ENCODE measurements around the gene SEPTIN11. TPM values are rescaled to one million over a fixed set of nuclear protein-coding genes. Genes with fewer than 3 reads are reported as not detected.

The SEPTIN11 gene
- total RNA-seq (10 to 100 TPM; 20.9 to 54.0 (median 35.1) TPM), polyA plus RNA-seq (10 to 100 TPM in 2 of 3 donors, 1 to 10 TPM in 1; 5.7 to 48.2 (median 21.5) TPM)
- long read RNA-seq, donor 1, full-length matches to known transcripts, result 8 of 17 reads
- long read RNA-seq, donor 1, partial matches to known transcripts, result 0 of 17 reads
- long read RNA-seq, donor 1, other reads (novel, unspliced or antisense), result 9 of 17 reads
- long read RNA-seq, donor 2, full-length matches to known transcripts, result 11 of 30 reads
- long read RNA-seq, donor 2, partial matches to known transcripts, result 6 of 30 reads
- long read RNA-seq, donor 2, other reads (novel, unspliced or antisense), result 13 of 30 reads

DNA sequence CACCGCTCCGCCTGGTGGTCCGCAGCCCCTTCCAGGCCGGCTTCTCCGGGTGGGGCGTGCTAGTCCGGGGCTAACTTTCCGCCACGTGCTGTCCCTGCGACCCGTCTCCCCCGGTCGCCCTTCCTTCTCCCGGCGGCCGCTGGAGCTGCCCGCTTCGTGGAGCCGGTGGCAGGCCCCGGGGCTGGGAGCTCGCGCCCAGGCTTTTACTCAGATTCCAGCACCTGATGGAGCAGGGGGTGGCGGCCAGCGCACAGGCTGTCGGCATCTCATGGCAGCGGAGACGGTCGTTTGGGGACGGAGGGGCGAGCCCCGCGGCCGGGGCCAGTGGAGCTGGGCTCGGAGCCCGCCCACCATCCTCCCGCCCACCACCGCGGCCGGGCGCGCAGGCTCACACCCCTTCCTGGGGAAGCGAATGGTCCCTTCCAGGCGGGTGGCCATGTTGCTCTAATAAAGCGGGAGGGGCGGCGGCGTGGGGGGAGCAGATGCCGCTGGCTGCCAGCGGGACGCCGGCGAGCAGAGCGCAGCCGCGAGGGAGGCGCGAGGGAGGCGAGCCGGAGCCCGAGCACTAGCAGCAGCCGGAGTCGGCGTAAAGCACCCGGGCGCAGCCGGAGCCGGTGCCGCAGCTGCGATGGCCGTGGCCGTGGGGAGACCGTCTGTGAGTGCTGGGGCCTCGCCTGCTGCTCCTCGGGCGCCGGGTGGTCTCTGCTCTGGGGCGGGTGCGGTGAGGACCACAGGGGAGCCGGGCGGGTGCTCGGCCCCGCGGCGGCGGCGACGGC lies at the start of gene SEPTIN11:
TSS of gene SEPTIN11 (plus strand) at position 477 of the 776 bp plus-strand sequence. CDS start at position 629, 152 bp downstream.
- intact Hi-C loops (cut with DNase I), result loop anchor here (1.0 to 10.0 kb wide), 4 partner anchors 43 to 208 kb away; partner anchors contain the start of gene CCNG2 (in 1 of the 2)
- Histone ChIP-seq H3K27ac (peak within 1 kb of the TSS; percentile 97), H3K36me3 (ENCODE audit: insufficient read depth in 1 of 2, low read depth in 1 of 2) (no peaks in the 10 kb centered on the region), H3K9me3 (no peaks in the 10 kb centered on the region), H3K27me3 (ENCODE audit: insufficient read depth in 3 of 3, low read length in 2 of 3) (no peaks in the 10 kb centered on the region), H3K4me3 (peak within 1 kb of the TSS; percentile 92), H3K4me1 (peaks cover 18% of the 10 kb centered on the region)
- WGBS, 3 donors, result 0 to 1% (median 0%) methylated on average over 51 to 87 of the region's 87 CpGs
- ATAC-seq (peak; percentile 90 to 91 (median 90)), DNase-seq (peak; percentile 95 to 96)
- TF ChIP-seq, protein P1, sequence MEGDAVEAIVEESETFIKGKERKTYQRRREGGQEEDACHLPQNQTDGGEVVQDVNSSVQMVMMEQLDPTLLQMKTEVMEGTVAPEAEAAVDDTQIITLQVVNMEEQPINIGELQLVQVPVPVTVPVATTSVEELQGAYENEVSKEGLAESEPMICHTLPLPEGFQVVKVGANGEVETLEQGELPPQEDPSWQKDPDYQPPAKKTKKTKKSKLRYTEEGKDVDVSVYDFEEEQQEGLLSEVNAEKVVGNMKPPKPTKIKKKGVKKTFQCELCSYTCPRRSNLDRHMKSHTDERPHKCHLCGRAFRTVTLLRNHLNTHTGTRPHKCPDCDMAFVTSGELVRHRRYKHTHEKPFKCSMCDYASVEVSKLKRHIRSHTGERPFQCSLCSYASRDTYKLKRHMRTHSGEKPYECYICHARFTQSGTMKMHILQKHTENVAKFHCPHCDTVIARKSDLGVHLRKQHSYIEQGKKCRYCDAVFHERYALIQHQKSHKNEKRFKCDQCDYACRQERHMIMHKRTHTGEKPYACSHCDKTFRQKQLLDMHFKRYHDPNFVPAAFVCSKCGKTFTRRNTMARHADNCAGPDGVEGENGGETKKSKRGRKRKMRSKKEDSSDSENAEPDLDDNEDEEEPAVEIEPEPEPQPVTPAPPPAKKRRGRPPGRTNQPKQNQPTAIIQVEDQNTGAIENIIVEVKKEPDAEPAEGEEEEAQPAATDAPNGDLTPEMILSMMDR (IDR thresholded peaks at IDR 0.05), result no peak

DNA sequence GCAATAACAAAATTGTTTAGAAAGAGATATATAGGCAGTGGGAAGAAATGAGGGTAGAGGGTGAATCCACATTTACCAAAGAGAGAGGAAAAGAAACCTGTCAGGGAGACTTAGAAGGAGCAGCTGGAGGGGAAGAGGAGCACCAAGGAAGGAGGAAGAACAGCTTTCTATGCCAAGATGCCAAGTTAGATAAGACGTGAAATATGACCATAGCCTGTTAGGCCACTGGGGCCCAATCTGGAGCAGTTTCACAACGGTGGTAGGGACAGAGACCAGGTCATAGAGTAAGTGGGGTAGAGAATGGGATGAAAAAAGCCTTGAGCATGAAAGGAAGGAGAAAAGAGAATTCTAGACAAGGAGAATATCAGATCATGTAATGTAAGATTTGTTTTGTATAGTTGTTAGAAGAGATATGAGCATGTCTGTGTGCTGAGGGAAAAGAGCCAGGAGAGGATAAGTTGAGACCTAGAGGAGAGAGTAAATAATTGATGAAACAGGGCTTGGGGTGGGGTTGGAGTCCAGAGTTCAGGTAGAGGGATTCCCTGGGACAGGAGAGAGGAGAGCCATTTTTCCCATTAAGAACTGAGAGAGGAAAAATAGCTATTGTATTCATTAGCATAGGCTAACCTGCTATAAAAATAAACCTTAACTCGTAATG lies 47.2 kb upstream of the SEPTIN11 start:
- H3K27me3 ChIP-seq (ENCODE audit: insufficient read depth in 3 of 3, low read length in 2 of 3), result peaks cover 2 to 25% (median 6%) of the 10 kb centered on the region in 3 donors
- 49 to 56% (median 51%) methylated on average over 3 of the region's 3 CpGs for WGBS, 3 donors
- H3K4me1 ChIP-seq, result peaks cover 6% of the 10 kb centered on the region
- H3K4me3 ChIP-seq, result no peak overlapping the region
- TF ChIP-seq, protein P1 (IDR thresholded peaks at IDR 0.05), result no peak
- ATAC-seq (no peak), DNase-seq (no peak)
- intact Hi-C loops (cut with DNase I), result no loop called here
- H3K27ac ChIP-seq, result no peak overlapping the region
- H3K36me3 ChIP-seq (ENCODE audit: insufficient read depth in 1 of 2, low read depth in 1 of 2), result no peaks in the 10 kb centered on the region
- no peaks in the 10 kb centered on the region for H3K9me3 ChIP-seq

DNA sequence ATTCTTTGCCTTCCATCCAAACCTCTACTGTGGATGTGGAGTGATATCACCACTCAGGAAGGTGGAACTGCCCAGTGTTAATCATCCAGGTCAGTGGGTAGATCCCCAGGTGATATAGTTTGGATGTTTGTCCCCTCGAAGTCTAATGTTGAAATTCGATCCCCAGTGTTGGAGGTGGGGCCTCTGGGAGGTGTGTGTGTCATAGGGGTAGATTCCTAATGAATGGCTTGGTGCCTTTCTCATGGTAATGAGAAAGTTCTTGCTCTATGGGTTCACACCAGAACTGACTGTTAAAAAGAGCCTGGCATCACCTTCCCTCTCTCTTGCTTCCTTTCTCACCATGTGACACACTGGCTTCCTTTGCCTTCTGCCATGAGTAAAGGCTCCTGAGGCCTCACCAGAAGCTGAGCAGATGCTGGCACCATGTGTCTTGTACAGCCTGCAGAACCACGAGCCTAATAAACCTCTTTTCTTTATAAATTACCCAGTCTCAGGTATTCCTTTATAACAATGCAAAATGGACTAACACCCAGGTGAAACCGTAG lies 44.8 kb upstream of the SEPTIN11 start:
- ATAC-seq, result no peak
- 66 to 75% (median 74%) methylated on average over 4 of the region's 4 CpGs for WGBS, 3 donors
- peaks cover 0 to 2% (median 2%) of the 10 kb centered on the region in 3 donors for H3K27me3 ChIP-seq (ENCODE audit: insufficient read depth in 3 of 3, low read length in 2 of 3)

DNA sequence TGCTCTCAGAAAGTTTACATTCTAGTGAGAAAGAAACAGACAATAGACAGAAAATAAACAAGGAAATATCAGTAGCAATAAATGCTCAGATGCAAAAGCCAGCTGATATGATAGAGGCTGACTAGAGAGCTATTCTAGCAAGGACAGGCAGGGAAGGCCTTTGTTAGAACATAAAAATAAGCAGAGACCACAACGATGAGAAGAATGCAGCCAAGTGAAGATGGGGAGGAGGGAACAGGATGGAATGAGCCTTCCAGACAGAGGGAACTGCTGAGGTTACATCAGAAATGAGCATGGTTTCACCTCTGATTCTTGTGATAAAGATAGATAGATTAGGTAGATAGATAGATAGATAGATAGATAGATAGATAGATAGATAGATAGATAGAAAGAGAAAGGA lies 44.0 kb upstream of the SEPTIN11 start:
- Histone ChIP-seq H3K4me3 (no peak overlapping the region), H3K27ac (no peak overlapping the region), H3K9me3 (peaks cover 3% of the 10 kb centered on the region), H3K4me1 (no peaks in the 10 kb centered on the region), H3K36me3 (ENCODE audit: insufficient read depth in 1 of 2, low read depth in 1 of 2) (no peaks in the 10 kb centered on the region), H3K27me3 (ENCODE audit: insufficient read depth in 3 of 3, low read length in 2 of 3) (no peaks in the 10 kb centered on the region)
- intact Hi-C loops (cut with DNase I), result no loop called here
- 62 to 74% (median 73%) methylated on average over 1 of the region's 1 CpG for WGBS, 3 donors
- ATAC-seq (no peak), DNase-seq (no peak)
- TF ChIP-seq, protein P1 (IDR thresholded peaks at IDR 0.05), result no peak

More for the DNA sequence above, 44.8 kb upstream of the SEPTIN11 start:
- peaks cover 3% of the 10 kb centered on the region for H3K9me3 ChIP-seq
- TF ChIP-seq, protein P1 (IDR thresholded peaks at IDR 0.05), result no peak
- no peaks in the 10 kb centered on the region for H3K4me1 ChIP-seq
- H3K36me3 ChIP-seq (ENCODE audit: insufficient read depth in 1 of 2, low read depth in 1 of 2), result no peaks in the 10 kb centered on the region
- H3K4me3 ChIP-seq, result no peak overlapping the region
- intact Hi-C loops (cut with DNase I), result no loop called here
- DNase-seq, result no peak
- no peak overlapping the region for H3K27ac ChIP-seq
